Activated T-helper 2 cell treated with anti-CD3 and anti-CD28 coated beads, Interferon-gamma antibody, Interleukin-2, Interleukin-4, amounts not matched to agents 10 μg/mL and 5 μg/mL and 100 μg/mL, durations not matched to agents 14 hours and 24 hours and 36 hours (primary cell): Measurements from ENCODE around the gene RGCC. TPM values are rescaled to one million over a fixed set of nuclear protein-coding genes. Genes with fewer than 3 reads are reported as not detected.
"Not testable (repeated sequence)": the region's sequence is repeated elsewhere in the genome, so short reads cannot be mapped to it uniquely, and the experiment has no call there.

Experiments
- DNase-seq: peaks from one replicate; pipeline ENCODE4 v3.0.0; 2021; ENCODE audit warnings: low spot score
- H3K27ac Mint-ChIP-seq: one replicate; pipeline ENCODE4 v1.8.0; 2021; ENCODE audit warnings: mixed read lengths
- H3K27me3 Mint-ChIP-seq: one replicate; pipeline ENCODE4 v1.8.0; 2021; ENCODE audit warnings: low read depth, mixed read lengths
- H3K36me3 Mint-ChIP-seq: one replicate; pipeline ENCODE4 v1.8.0; 2021; ENCODE audit warnings: low read depth, mixed read lengths
- H3K4me1 Mint-ChIP-seq: one replicate; pipeline ENCODE4 v1.8.0; 2021; ENCODE audit warnings: low read depth, mixed read lengths
- H3K4me3 Mint-ChIP-seq: one replicate; pipeline ENCODE4 v1.8.0; 2021; ENCODE audit warnings: low read depth, mild to moderate bottlenecking, moderate library complexity, mixed read lengths
- H3K9me3 Mint-ChIP-seq: one replicate; pipeline ENCODE4 v1.8.0; 2021; ENCODE audit warnings: mixed read lengths
- intact Hi-C: fragments of 100-400 bp; cut with micrococcal nuclease; formaldehyde crosslinking; loops from one replicate; pipeline ENCODE4 v1.15.1; 2023
- total RNA-seq: library from RNA; stranded (reverse); gene quantifications from 2 replicates; pipeline ENCODE4 v1.2.3, GENCODE V29; 2022

Gene RGCC
- total RNA-seq, 1 donor from 2014 or later = 79.3 TPM

GRCh38 chr13:41497436-41497835, 40.1 kb downstream of the RGCC start:
- no peaks in the 10 kb centered on the region for H3K9me3 Mint-ChIP-seq
- no peak for DNase-seq
- peaks cover 58% of the 10 kb centered on the region for H3K4me1 Mint-ChIP-seq
- intact Hi-C loops = no loop called here
- peak overlapping the region; percentile 7 for H3K27ac Mint-ChIP-seq
- H3K36me3 Mint-ChIP-seq = no peaks in the 10 kb centered on the region
- H3K4me3 Mint-ChIP-seq = no peak overlapping the region
- H3K27me3 Mint-ChIP-seq = no peaks in the 10 kb centered on the region

GRCh38 chr13:41499452-41499851, 42.1 kb downstream of the RGCC start:
- no peaks in the 10 kb centered on the region for H3K27me3 Mint-ChIP-seq
- intact Hi-C loops = no loop called here
- peaks cover 46% of the 10 kb centered on the region for H3K4me1 Mint-ChIP-seq
- peaks cover 6% of the 10 kb centered on the region for H3K36me3 Mint-ChIP-seq
- H3K27ac Mint-ChIP-seq = no peak overlapping the region
- no peak overlapping the region for H3K4me3 Mint-ChIP-seq
- H3K9me3 Mint-ChIP-seq = peaks cover 9% of the 10 kb centered on the region
- no peak for DNase-seq

GRCh38 chr13:41500511-41500910, 43.2 kb downstream of the RGCC start:
- peaks cover 6% of the 10 kb centered on the region for H3K36me3 Mint-ChIP-seq
- H3K27me3 Mint-ChIP-seq = no peaks in the 10 kb centered on the region
- H3K9me3 Mint-ChIP-seq = peaks cover 18% of the 10 kb centered on the region
- no peak overlapping the region for H3K4me3 Mint-ChIP-seq
- intact Hi-C loops = no loop called here
- DNase-seq = peak; percentile 31
- H3K27ac Mint-ChIP-seq = peak overlapping the region; percentile 43
- H3K4me1 Mint-ChIP-seq = peaks cover 46% of the 10 kb centered on the region

GRCh38 chr13:41501281-41501680, 43.9 kb downstream of the RGCC start:
- peaks cover 46% of the 10 kb centered on the region for H3K4me1 Mint-ChIP-seq
- no peak overlapping the region for H3K27ac Mint-ChIP-seq
- peaks cover 23% of the 10 kb centered on the region for H3K9me3 Mint-ChIP-seq
- H3K27me3 Mint-ChIP-seq = no peaks in the 10 kb centered on the region
- H3K4me3 Mint-ChIP-seq = no peak overlapping the region
- no peak for DNase-seq
- peaks cover 6% of the 10 kb centered on the region for H3K36me3 Mint-ChIP-seq
- intact Hi-C loops = no loop called here

- Mint-ChIP-seq H3K4me3 (no peak overlapping the region), H3K27ac (no peak overlapping the region), H3K4me1 (peaks cover 39% of the 10 kb centered on the region), H3K36me3 (peaks cover 6% of the 10 kb centered on the region), H3K27me3 (no peaks in the 10 kb centered on the region), H3K9me3 (peaks cover 23% of the 10 kb centered on the region)
- no peak for DNase-seq
- intact Hi-C loops = no loop called here
Measured at GRCh38 chr13:41502031-41502430, 44.7 kb downstream of the RGCC start.

- no peak for DNase-seq
- no peak overlapping the region for H3K4me3 Mint-ChIP-seq
- no peaks in the 10 kb centered on the region for H3K27me3 Mint-ChIP-seq
- no peak overlapping the region for H3K27ac Mint-ChIP-seq
- intact Hi-C loops = no loop called here
- peaks cover 6% of the 10 kb centered on the region for H3K36me3 Mint-ChIP-seq
- peaks cover 35% of the 10 kb centered on the region for H3K4me1 Mint-ChIP-seq
- peaks cover 23% of the 10 kb centered on the region for H3K9me3 Mint-ChIP-seq
Measured at GRCh38 chr13:41502673-41503072, 45.3 kb downstream of the RGCC start.

- Mint-ChIP-seq H3K27ac (no peak overlapping the region), H3K4me1 (peaks cover 30% of the 10 kb centered on the region), H3K9me3 (peaks cover 23% of the 10 kb centered on the region), H3K27me3 (no peaks in the 10 kb centered on the region), H3K4me3 (no peak overlapping the region), H3K36me3 (peaks cover 6% of the 10 kb centered on the region)
- no peak for DNase-seq
- intact Hi-C loops = no loop called here
Measured at GRCh38 chr13:41503356-41503755, 46.0 kb downstream of the RGCC start.

- H3K36me3 Mint-ChIP-seq, intact Hi-C loops, H3K27ac Mint-ChIP-seq, H3K27me3 Mint-ChIP-seq, DNase-seq, H3K4me3 Mint-ChIP-seq: not testable (repeated sequence)
- peaks cover 23% of the 10 kb centered on the region for H3K9me3 Mint-ChIP-seq
- peaks cover 26% of the 10 kb centered on the region for H3K4me1 Mint-ChIP-seq
Measured at GRCh38 chr13:41504657-41505056, 47.3 kb downstream of the RGCC start.

- intact Hi-C loops = no loop called here
- Mint-ChIP-seq H3K36me3 (peaks cover 6% of the 10 kb centered on the region), H3K4me1 (peaks cover 21% of the 10 kb centered on the region), H3K4me3 (no peak overlapping the region), H3K9me3 (peaks cover 23% of the 10 kb centered on the region), H3K27ac (no peak overlapping the region), H3K27me3 (no peaks in the 10 kb centered on the region)
- DNase-seq = no peak
Measured at GRCh38 chr13:41505209-41505835, 48.0 kb downstream of the RGCC start.

GRCh38 chr13:41506312-41506711, 49.0 kb downstream of the RGCC start:
- Mint-ChIP-seq H3K36me3 (peaks cover 6% of the 10 kb centered on the region), H3K27ac (no peak overlapping the region), H3K27me3 (peaks cover 1% of the 10 kb centered on the region), H3K4me3 (no peak overlapping the region), H3K4me1 (peaks cover 12% of the 10 kb centered on the region), H3K9me3 (peaks cover 23% of the 10 kb centered on the region)
- DNase-seq = no peak
- intact Hi-C loops = no loop called here

GRCh38 chr13:41509971-41510370, 52.6 kb downstream of the RGCC start:
- no peak overlapping the region for H3K27ac Mint-ChIP-seq
- H3K9me3 Mint-ChIP-seq = peaks cover 8% of the 10 kb centered on the region
- H3K4me3 Mint-ChIP-seq = no peak overlapping the region
- intact Hi-C loops = no loop called here
- no peaks in the 10 kb centered on the region for H3K36me3 Mint-ChIP-seq
- H3K27me3 Mint-ChIP-seq = peaks cover 3% of the 10 kb centered on the region
- no peak for DNase-seq
- peaks cover 3% of the 10 kb centered on the region for H3K4me1 Mint-ChIP-seq

GRCh38 chr13:41511827-41512226, 54.5 kb downstream of the RGCC start:
- H3K36me3 Mint-ChIP-seq = no peaks in the 10 kb centered on the region
- intact Hi-C loops = no loop called here
- H3K4me1 Mint-ChIP-seq = no peaks in the 10 kb centered on the region
- no peak overlapping the region for H3K4me3 Mint-ChIP-seq
- H3K27me3 Mint-ChIP-seq = peaks cover 3% of the 10 kb centered on the region
- no peak overlapping the region for H3K27ac Mint-ChIP-seq
- no peak for DNase-seq
- H3K9me3 Mint-ChIP-seq = no peaks in the 10 kb centered on the region

GRCh38 chr13:41512441-41512840, 55.1 kb downstream of the RGCC start:
- intact Hi-C loops = no loop called here
- H3K36me3 Mint-ChIP-seq = no peaks in the 10 kb centered on the region

GRCh38 chr13:41513600-41513999, 56.2 kb downstream of the RGCC start:
- Mint-ChIP-seq H3K36me3 (no peaks in the 10 kb centered on the region), H3K27ac (no peak overlapping the region), H3K4me3 (no peak overlapping the region), H3K4me1 (no peaks in the 10 kb centered on the region), H3K27me3 (peaks cover 3% of the 10 kb centered on the region), H3K9me3 (no peaks in the 10 kb centered on the region)
- intact Hi-C loops = no loop called here
- DNase-seq = no peak

More at GRCh38 chr13:41512441-41512840, 55.1 kb downstream of the RGCC start:
- no peak for DNase-seq
- H3K27ac Mint-ChIP-seq = no peak overlapping the region
- H3K27me3 Mint-ChIP-seq = peaks cover 3% of the 10 kb centered on the region
- H3K4me1 Mint-ChIP-seq = no peaks in the 10 kb centered on the region
- H3K4me3 Mint-ChIP-seq = no peak overlapping the region
- H3K9me3 Mint-ChIP-seq = no peaks in the 10 kb centered on the region
